ENCODE results near the gene STK32B.

- TF ChIP-seq, protein P1, sequence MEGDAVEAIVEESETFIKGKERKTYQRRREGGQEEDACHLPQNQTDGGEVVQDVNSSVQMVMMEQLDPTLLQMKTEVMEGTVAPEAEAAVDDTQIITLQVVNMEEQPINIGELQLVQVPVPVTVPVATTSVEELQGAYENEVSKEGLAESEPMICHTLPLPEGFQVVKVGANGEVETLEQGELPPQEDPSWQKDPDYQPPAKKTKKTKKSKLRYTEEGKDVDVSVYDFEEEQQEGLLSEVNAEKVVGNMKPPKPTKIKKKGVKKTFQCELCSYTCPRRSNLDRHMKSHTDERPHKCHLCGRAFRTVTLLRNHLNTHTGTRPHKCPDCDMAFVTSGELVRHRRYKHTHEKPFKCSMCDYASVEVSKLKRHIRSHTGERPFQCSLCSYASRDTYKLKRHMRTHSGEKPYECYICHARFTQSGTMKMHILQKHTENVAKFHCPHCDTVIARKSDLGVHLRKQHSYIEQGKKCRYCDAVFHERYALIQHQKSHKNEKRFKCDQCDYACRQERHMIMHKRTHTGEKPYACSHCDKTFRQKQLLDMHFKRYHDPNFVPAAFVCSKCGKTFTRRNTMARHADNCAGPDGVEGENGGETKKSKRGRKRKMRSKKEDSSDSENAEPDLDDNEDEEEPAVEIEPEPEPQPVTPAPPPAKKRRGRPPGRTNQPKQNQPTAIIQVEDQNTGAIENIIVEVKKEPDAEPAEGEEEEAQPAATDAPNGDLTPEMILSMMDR (conservative IDR thresholded peaks at IDR 0.05; ENCODE audit: low read length), result no peak
- TF ChIP-seq EZH2phosphoT487 (IDR thresholded peaks at IDR 0.05; ENCODE audit: borderline replicate concordance), result no peak
These were observed 319.0 kb downstream of the STK32B start for GRCh38 chr4:5370286-5370685.

Measured in Loucy (cell line).